Dendritic cell treated with granulocyte-macrophage colony-stimulating factor and Interleukin-4, amounts not matched to agents 40 ng/mL and 50 ng/mL, for 4 days (primary cell): ENCODE data around the gene RCN1.

Source experiments
- H3K27ac Mint-ChIP-seq: one replicate; pipeline ENCODE4 v1.8.0; 2022; ENCODE audit warnings: mild to moderate bottlenecking, mixed read lengths
- H3K27me3 Mint-ChIP-seq: one replicate; pipeline ENCODE4 v1.8.0; 2022; ENCODE audit warnings: mild to moderate bottlenecking, mixed read lengths
- H3K36me3 Mint-ChIP-seq: one replicate; pipeline ENCODE4 v1.8.0; 2022; ENCODE audit warnings: low read depth, mixed read lengths
- H3K4me1 Mint-ChIP-seq: one replicate; pipeline ENCODE4 v1.8.0; 2022; ENCODE audit warnings: low read depth, mixed read lengths
- H3K4me3 Mint-ChIP-seq: one replicate; pipeline ENCODE4 v1.8.0; 2022; ENCODE audit warnings: mild to moderate bottlenecking, moderate library complexity, mixed read lengths
- H3K9me3 Mint-ChIP-seq: one replicate; pipeline ENCODE4 v1.8.0; 2022; ENCODE audit warnings: mixed read lengths
- intact Hi-C: fragments of 100-400 bp; cut with micrococcal nuclease; formaldehyde crosslinking; loops from one replicate; pipeline ENCODE4 v1.15.0; 2022

Gene RCN1

GRCh38 chr11:32068134-32068870 lies 22.6 kb upstream of the RCN1 start:
- no peak overlapping the region for H3K4me3 Mint-ChIP-seq
- intact Hi-C loops, result no loop called here
- no peaks in the 10 kb centered on the region for H3K4me1 Mint-ChIP-seq
- H3K9me3 Mint-ChIP-seq, result no peaks in the 10 kb centered on the region
- H3K27me3 Mint-ChIP-seq, result peaks cover 2% of the 10 kb centered on the region
- no peaks in the 10 kb centered on the region for H3K36me3 Mint-ChIP-seq
- H3K27ac Mint-ChIP-seq, result no peak overlapping the region

- intact Hi-C loops, result no loop called here
- no peaks in the 10 kb centered on the region for H3K4me1 Mint-ChIP-seq
- H3K27ac Mint-ChIP-seq, result no peak overlapping the region
- H3K9me3 Mint-ChIP-seq, result no peaks in the 10 kb centered on the region
- H3K36me3 Mint-ChIP-seq, result no peaks in the 10 kb centered on the region
- peaks cover 2% of the 10 kb centered on the region for H3K27me3 Mint-ChIP-seq
- no peak overlapping the region for H3K4me3 Mint-ChIP-seq
Observed at GRCh38 chr11:32069361-32070058, 21.4 kb upstream of the RCN1 start.

GRCh38 chr11:32070692-32071091 lies 20.2 kb upstream of the RCN1 start:
- Mint-ChIP-seq H3K4me3 (no peak overlapping the region), H3K27me3 (peaks cover 2% of the 10 kb centered on the region), H3K9me3 (no peaks in the 10 kb centered on the region), H3K27ac (no peak overlapping the region), H3K36me3 (no peaks in the 10 kb centered on the region), H3K4me1 (no peaks in the 10 kb centered on the region)
- intact Hi-C loops, result no loop called here

- intact Hi-C loops, result no loop called here
- Mint-ChIP-seq H3K27me3 (peaks cover 2% of the 10 kb centered on the region), H3K4me3 (no peak overlapping the region), H3K4me1 (no peaks in the 10 kb centered on the region), H3K36me3 (no peaks in the 10 kb centered on the region), H3K27ac (no peak overlapping the region), H3K9me3 (no peaks in the 10 kb centered on the region)
Observed at GRCh38 chr11:32071811-32072210, 19.1 kb upstream of the RCN1 start.

- intact Hi-C loops, result no loop called here
- Mint-ChIP-seq H3K27ac (no peak overlapping the region), H3K4me3 (no peak overlapping the region), H3K4me1 (no peaks in the 10 kb centered on the region), H3K36me3 (no peaks in the 10 kb centered on the region), H3K9me3 (no peaks in the 10 kb centered on the region), H3K27me3 (no peaks in the 10 kb centered on the region)
Observed at GRCh38 chr11:32072872-32073643, 17.8 kb upstream of the RCN1 start.

- Mint-ChIP-seq H3K4me3 (no peak overlapping the region), H3K9me3 (no peaks in the 10 kb centered on the region), H3K36me3 (no peaks in the 10 kb centered on the region), H3K27me3 (no peaks in the 10 kb centered on the region), H3K4me1 (no peaks in the 10 kb centered on the region), H3K27ac (no peak overlapping the region)
- intact Hi-C loops, result no loop called here
Observed at GRCh38 chr11:32073644-32074026, 17.2 kb upstream of the RCN1 start.

GRCh38 chr11:32079553-32079952 lies 11.3 kb upstream of the RCN1 start:
- intact Hi-C loops, result no loop called here
- Mint-ChIP-seq H3K4me3 (no peak overlapping the region), H3K4me1 (peaks cover 13% of the 10 kb centered on the region), H3K36me3 (no peaks in the 10 kb centered on the region), H3K27me3 (no peaks in the 10 kb centered on the region), H3K27ac (no peak overlapping the region), H3K9me3 (no peaks in the 10 kb centered on the region)

- no peaks in the 10 kb centered on the region for H3K36me3 Mint-ChIP-seq
- no peak overlapping the region for H3K4me3 Mint-ChIP-seq
- intact Hi-C loops, result no loop called here
Observed at GRCh38 chr11:32080361-32080980, 10.4 kb upstream of the RCN1 start.

GRCh38 chr11:32081129-32081641 lies 9.7 kb upstream of the RCN1 start:
- intact Hi-C loops, result no loop called here
- no peaks in the 10 kb centered on the region for H3K27me3 Mint-ChIP-seq
- H3K4me1 Mint-ChIP-seq, result peaks cover 13% of the 10 kb centered on the region
- H3K9me3 Mint-ChIP-seq, result no peaks in the 10 kb centered on the region
- H3K27ac Mint-ChIP-seq, result no peak overlapping the region
- no peak overlapping the region for H3K4me3 Mint-ChIP-seq
- no peaks in the 10 kb centered on the region for H3K36me3 Mint-ChIP-seq

More at GRCh38 chr11:32080361-32080980, 10.4 kb upstream of the RCN1 start:
- Mint-ChIP-seq H3K27ac (no peak overlapping the region), H3K4me1 (peaks cover 13% of the 10 kb centered on the region), H3K9me3 (no peaks in the 10 kb centered on the region), H3K27me3 (no peaks in the 10 kb centered on the region)

- Mint-ChIP-seq H3K4me1 (peaks cover 13% of the 10 kb centered on the region), H3K27ac (no peak overlapping the region), H3K36me3 (no peaks in the 10 kb centered on the region), H3K9me3 (no peaks in the 10 kb centered on the region), H3K27me3 (no peaks in the 10 kb centered on the region), H3K4me3 (no peak overlapping the region)
- intact Hi-C loops, result no loop called here
Observed at GRCh38 chr11:32081901-32082300, 9.0 kb upstream of the RCN1 start.

GRCh38 chr11:32082346-32082986 lies 8.4 kb upstream of the RCN1 start:
- H3K36me3 Mint-ChIP-seq, result no peaks in the 10 kb centered on the region

GRCh38 chr11:32087597-32087996 lies 3.3 kb upstream of the RCN1 start:
- intact Hi-C loops, result no loop called here
- Mint-ChIP-seq H3K4me1 (peaks cover 31% of the 10 kb centered on the region), H3K4me3 (no peak overlapping the region), H3K27ac (no peak overlapping the region), H3K27me3 (peaks cover 13% of the 10 kb centered on the region), H3K36me3 (peaks cover 6% of the 10 kb centered on the region), H3K9me3 (no peaks in the 10 kb centered on the region)

More at GRCh38 chr11:32082346-32082986, 8.4 kb upstream of the RCN1 start:
- no peak overlapping the region for H3K27ac Mint-ChIP-seq
- intact Hi-C loops, result no loop called here
- H3K4me3 Mint-ChIP-seq, result no peak overlapping the region
- H3K27me3 Mint-ChIP-seq, result no peaks in the 10 kb centered on the region
- no peaks in the 10 kb centered on the region for H3K9me3 Mint-ChIP-seq
- peaks cover 13% of the 10 kb centered on the region for H3K4me1 Mint-ChIP-seq

GRCh38 chr11:32088117-32088941 lies 2.5 kb upstream of the RCN1 start:
- peaks cover 31% of the 10 kb centered on the region for H3K4me1 Mint-ChIP-seq
- H3K27ac Mint-ChIP-seq, result no peak overlapping the region
- H3K36me3 Mint-ChIP-seq, result peaks cover 6% of the 10 kb centered on the region
- H3K27me3 Mint-ChIP-seq, result peaks cover 13% of the 10 kb centered on the region
- no peak overlapping the region for H3K4me3 Mint-ChIP-seq
- intact Hi-C loops, result no loop called here
- no peaks in the 10 kb centered on the region for H3K9me3 Mint-ChIP-seq
